Measurements from ENCODE around the gene MIER1. TPM values are rescaled to one million over a fixed set of nuclear protein-coding genes. Genes with fewer than 3 reads are reported as not detected.
A peak's percentile ranks its signal among the peaks of the same experiment; 100 is the strongest.

MIER1 gene
- polyA plus RNA-seq, 3 donors = 14.0 to 28.0 (median 21.9) TPM

DNA sequence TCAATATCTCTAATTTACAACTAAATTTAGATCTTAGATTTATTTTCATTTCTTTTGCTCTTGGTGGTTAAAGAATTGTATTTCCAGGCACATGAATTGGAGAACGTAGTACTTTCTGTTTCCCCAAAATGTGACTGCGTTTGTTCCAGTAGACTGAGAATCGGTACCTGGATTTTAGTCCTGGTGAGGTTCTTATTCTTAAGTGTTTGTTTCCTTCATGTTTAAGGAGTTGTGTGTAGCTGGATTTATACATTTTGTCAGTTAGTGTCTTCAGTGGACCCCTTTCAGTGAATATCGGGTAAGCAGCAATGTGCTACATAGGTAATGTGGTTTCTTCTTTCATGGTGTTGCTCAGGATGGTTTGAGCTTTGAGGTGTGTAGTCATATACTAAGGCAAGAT, 6.8 kb downstream of the MIER1 start:
- H2AFZ ChIP-seq (ENCODE audit: insufficient read depth, low read depth, low read length, poor library complexity, severe bottlenecking) = peak overlapping the region; percentile 44
- peak overlapping the region; percentile 94 to 98 (median 98) for H3K27ac Mint-ChIP-seq
- no peaks in the 10 kb centered on the region for H3K36me3 ChIP-seq (replicated peaks in 1 of 2; ENCODE audit: control insufficient read depth in 1 of 2, insufficient read depth in 2 of 2, low read length in 2 of 2)
- no peaks in the 10 kb centered on the region for H3K9me3 ChIP-seq (replicated peaks in 1 of 2; ENCODE audit: control insufficient read depth in 1 of 2, insufficient read depth in 1 of 2, low read length in 2 of 2)
- H3K4me1 ChIP-seq (ENCODE audit: control insufficient read depth in 1 of 2, insufficient read depth in 2 of 2, low read length in 2 of 2) = peaks cover 26 to 54% of the 10 kb centered on the region in 2 donors
- H3K79me2 ChIP-seq (ENCODE audit: insufficient read depth, low read length) = peaks cover 88% of the 10 kb centered on the region
- peaks cover 39% of the 10 kb centered on the region for H4K20me1 ChIP-seq (ENCODE audit: insufficient read depth, low read length)
- H3K4me2 ChIP-seq (replicated peaks; ENCODE audit: extremely low read depth, low read length, poor library complexity, severe bottlenecking) = peak overlapping the region; percentile 92
- peak overlapping the region in 1 of 2 donors; percentile 96 for H3K27ac ChIP-seq (ENCODE audit: low read depth in 1 of 2, low read length in 2 of 2)
- intact Hi-C loops (cut with micrococcal nuclease) = no loop called here
- TF ChIP-seq, protein P1, sequence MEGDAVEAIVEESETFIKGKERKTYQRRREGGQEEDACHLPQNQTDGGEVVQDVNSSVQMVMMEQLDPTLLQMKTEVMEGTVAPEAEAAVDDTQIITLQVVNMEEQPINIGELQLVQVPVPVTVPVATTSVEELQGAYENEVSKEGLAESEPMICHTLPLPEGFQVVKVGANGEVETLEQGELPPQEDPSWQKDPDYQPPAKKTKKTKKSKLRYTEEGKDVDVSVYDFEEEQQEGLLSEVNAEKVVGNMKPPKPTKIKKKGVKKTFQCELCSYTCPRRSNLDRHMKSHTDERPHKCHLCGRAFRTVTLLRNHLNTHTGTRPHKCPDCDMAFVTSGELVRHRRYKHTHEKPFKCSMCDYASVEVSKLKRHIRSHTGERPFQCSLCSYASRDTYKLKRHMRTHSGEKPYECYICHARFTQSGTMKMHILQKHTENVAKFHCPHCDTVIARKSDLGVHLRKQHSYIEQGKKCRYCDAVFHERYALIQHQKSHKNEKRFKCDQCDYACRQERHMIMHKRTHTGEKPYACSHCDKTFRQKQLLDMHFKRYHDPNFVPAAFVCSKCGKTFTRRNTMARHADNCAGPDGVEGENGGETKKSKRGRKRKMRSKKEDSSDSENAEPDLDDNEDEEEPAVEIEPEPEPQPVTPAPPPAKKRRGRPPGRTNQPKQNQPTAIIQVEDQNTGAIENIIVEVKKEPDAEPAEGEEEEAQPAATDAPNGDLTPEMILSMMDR (IDR thresholded peaks at IDR 0.05) = no peak
- H3K4me3 ChIP-seq (replicated peaks in 1 of 3; ENCODE audit: low read depth in 2 of 3, low read length in 3 of 3) = peak overlapping the region; percentile 74 to 97 (median 93)
- H3K27me3 ChIP-seq (ENCODE audit: control insufficient read depth in 2 of 2, insufficient read depth in 2 of 2, low read length in 2 of 2) = no peaks in the 10 kb centered on the region
- peak overlapping the region; percentile 90 to 94 for H3K4me3 Mint-ChIP-seq
- no peak for DNase-seq
- peaks cover 50% of the 10 kb centered on the region for H3K4me1 Mint-ChIP-seq
- peaks cover 2 to 4% of the 10 kb centered on the region in 2 donors for H3K36me3 Mint-ChIP-seq
- 5% methylated on average over 4 of the region's 4 CpGs for WGBS (ENCODE audit: insufficient coverage)
- H3K27me3 Mint-ChIP-seq (ENCODE audit: low read depth in 3 of 3) = peaks cover 0 to 2% (median 2%) of the 10 kb centered on the region in 3 donors
- H3K9me3 Mint-ChIP-seq = no peaks in the 10 kb centered on the region
- peak overlapping the region; percentile 96 for H3K9ac ChIP-seq (ENCODE audit: insufficient read depth, low read length, poor library complexity, severe bottlenecking)

GRCh38 chr1:66932291-66932690, 7.5 kb downstream of the MIER1 start:
- H3K36me3 ChIP-seq (replicated peaks in 1 of 2; ENCODE audit: control insufficient read depth in 1 of 2, insufficient read depth in 2 of 2, low read length in 2 of 2) = no peaks in the 10 kb centered on the region
- H3K9me3 ChIP-seq (replicated peaks in 1 of 2; ENCODE audit: control insufficient read depth in 1 of 2, insufficient read depth in 1 of 2, low read length in 2 of 2) = no peaks in the 10 kb centered on the region
- H3K27me3 ChIP-seq (ENCODE audit: control insufficient read depth in 2 of 2, insufficient read depth in 2 of 2, low read length in 2 of 2) = no peaks in the 10 kb centered on the region
- Mint-ChIP-seq H3K4me3 (peak overlapping the region; percentile 40 to 70), H3K4me1 (peaks cover 49% of the 10 kb centered on the region), H3K27ac (peak overlapping the region in 4 of 7 donors; percentile 19 to 94 (median 76)), H3K36me3 (peaks cover 0 to 6% of the 10 kb centered on the region in 2 donors), H3K9me3 (no peaks in the 10 kb centered on the region), H3K27me3 (ENCODE audit: low read depth in 3 of 3) (peaks cover 0 to 2% (median 2%) of the 10 kb centered on the region in 3 donors)
- no peak overlapping the region for H3K9ac ChIP-seq (ENCODE audit: insufficient read depth, low read length, poor library complexity, severe bottlenecking)
- H2AFZ ChIP-seq (ENCODE audit: insufficient read depth, low read depth, low read length, poor library complexity, severe bottlenecking) = no peak overlapping the region
- H3K4me2 ChIP-seq (replicated peaks; ENCODE audit: extremely low read depth, low read length, poor library complexity, severe bottlenecking) = peak overlapping the region; percentile 34
- peak overlapping the region in 1 of 2 donors; percentile 5 for H3K27ac ChIP-seq (ENCODE audit: low read depth in 1 of 2, low read length in 2 of 2)
- H3K4me3 ChIP-seq (replicated peaks in 1 of 3; ENCODE audit: low read depth in 2 of 3, low read length in 3 of 3) = peak overlapping the region in 1 of 3 experiments; percentile 93
- H3K79me2 ChIP-seq (ENCODE audit: insufficient read depth, low read length) = peaks cover 88% of the 10 kb centered on the region
- H4K20me1 ChIP-seq (ENCODE audit: insufficient read depth, low read length) = peaks cover 46% of the 10 kb centered on the region
- TF ChIP-seq, protein P1 (IDR thresholded peaks at IDR 0.05) = no peak
- no CpG with 5 or more reads among the region's 2 CpGs for WGBS (ENCODE audit: insufficient coverage)
- intact Hi-C loops (cut with micrococcal nuclease) = no loop called here
- DNase-seq = no peak
- peaks cover 29 to 58% of the 10 kb centered on the region in 2 donors for H3K4me1 ChIP-seq (ENCODE audit: control insufficient read depth in 1 of 2, insufficient read depth in 2 of 2, low read length in 2 of 2)

Measured in CD14-positive monocyte (primary cell).